ENCODE data around the gene PEX12.
"Not testable (repeated sequence)": the region's sequence is repeated elsewhere in the genome, so short reads cannot be mapped to it uniquely, and the experiment has no call there.

Gene PEX12

GRCh38 chr17:35577830-35578196, 558 bp downstream of the PEX12 start:
- no peak for DNase-seq

GRCh38 chr17:35575759-35576158, 2.6 kb downstream of the PEX12 start:
- DNase-seq, result no peak

GRCh38 chr17:35569405-35569804, 9.0 kb downstream of the PEX12 start:
- DNase-seq, result no peak

GRCh38 chr17:35568561-35568960, 9.8 kb downstream of the PEX12 start:
- no peak for DNase-seq

GRCh38 chr17:35566968-35567367, 11.4 kb downstream of the PEX12 start:
- DNase-seq, result no peak

GRCh38 chr17:35563181-35563580, 15.2 kb downstream of the PEX12 start:
- not testable (repeated sequence) for DNase-seq

GRCh38 chr17:35560703-35561102, 17.7 kb downstream of the PEX12 start, which contains the start of gene SLFN14:
TSS of gene SLFN14 (minus strand) at chr17:35560819. CDS start at chr17:35558062, 2,757 bp downstream.
- no peak for DNase-seq

- DNase-seq, result no peak
Observed at GRCh38 chr17:35559495-35560210, 18.7 kb downstream of the PEX12 start.

GRCh38 chr17:35557353-35557752, 21.0 kb downstream of the PEX12 start:
- no peak for DNase-seq

GRCh38 chr17:35555691-35556090, 22.7 kb downstream of the PEX12 start:
- no peak for DNase-seq

- DNase-seq, result no peak
Observed at GRCh38 chr17:35554668-35555067, 23.7 kb downstream of the PEX12 start.

GRCh38 chr17:35553310-35553709, 25.1 kb downstream of the PEX12 start:
- DNase-seq, result no peak

- DNase-seq, result no peak
Observed at GRCh38 chr17:35548978-35549377, 29.4 kb downstream of the PEX12 start.

- DNase-seq, result no peak
Observed at GRCh38 chr17:35548208-35548810, 30.1 kb downstream of the PEX12 start.

- DNase-seq, result no peak
Observed at GRCh38 chr17:35546487-35546886, 31.9 kb downstream of the PEX12 start.

GRCh38 chr17:35545150-35545549, 33.2 kb downstream of the PEX12 start:
- no peak for DNase-seq

GRCh38 chr17:35543856-35544255, 34.5 kb downstream of the PEX12 start:
- no peak for DNase-seq

GRCh38 chr17:35542990-35543389, 35.4 kb downstream of the PEX12 start:
- no peak for DNase-seq

- no peak for DNase-seq
Observed at GRCh38 chr17:35541434-35541833, 36.9 kb downstream of the PEX12 start.

- peak; percentile 16 for DNase-seq
Observed at GRCh38 chr17:35540589-35541404, 37.6 kb downstream of the PEX12 start.

- no peak for DNase-seq
Observed at GRCh38 chr17:35539659-35540026, 38.7 kb downstream of the PEX12 start.

GRCh38 chr17:35537601-35538141, 40.7 kb downstream of the PEX12 start, which contains the start of gene SLFN12L:
TSS of gene SLFN12L (minus strand) at chr17:35537678. CDS start at chr17:35522364, 15,314 bp downstream.
- no peak for DNase-seq

GRCh38 chr17:35536664-35537171, 41.7 kb downstream of the PEX12 start:
- no peak for DNase-seq
